GM21619 (cell line): ENCODE data around the gene CALHM5.
A peak's percentile ranks its signal among the peaks of the same experiment; 100 is the strongest.

Experiments used
- ATAC-seq: cut with Tn5 transposase; IDR thresholded peaks from one replicate; pipeline ENCODE4 v1.9.1; 2021; ENCODE audit not compliant: unreplicated experiment

CALHM5 gene

GRCh38 chr6:116545651-116546050, 34.2 kb downstream of the CALHM5 start, which contains the start of gene TRAPPC3L:
Gene TRAPPC3L (minus strand): TSS chr6:116545684. CDS start chr6:116545514, 170 bp downstream.
- no peak for ATAC-seq

- ATAC-seq: no peak
These were observed 35.9 kb downstream of the CALHM5 start for GRCh38 chr6:116547358-116547757.

- ATAC-seq: no peak
These were observed 39.4 kb downstream of the CALHM5 start for GRCh38 chr6:116550796-116551195.

GRCh38 chr6:116553451-116553850, 42.0 kb downstream of the CALHM5 start, which contains the start of gene CALHM4:
Gene CALHM4 (plus strand): TSS chr6:116553751. CDS start chr6:116553794, 43 bp downstream.
- no peak for ATAC-seq

- no peak for ATAC-seq
These were observed 44.6 kb downstream of the CALHM5 start for GRCh38 chr6:116556065-116556464.

GRCh38 chr6:116556814-116557415, 45.5 kb downstream of the CALHM5 start:
- ATAC-seq: no peak

- no peak for ATAC-seq
These were observed 46.5 kb downstream of the CALHM5 start for GRCh38 chr6:116557893-116558292.

- ATAC-seq: no peak
These were observed 48.7 kb downstream of the CALHM5 start for GRCh38 chr6:116560130-116560529.

- ATAC-seq: peak; percentile 71
These were observed 50.1 kb downstream of the CALHM5 start for GRCh38 chr6:116561377-116562018.

GRCh38 chr6:116562019-116562403, 50.6 kb downstream of the CALHM5 start:
- ATAC-seq: no peak

GRCh38 chr6:116562614-116563013, 51.2 kb downstream of the CALHM5 start:
- no peak for ATAC-seq

- ATAC-seq: no peak
These were observed 52.4 kb downstream of the CALHM5 start for GRCh38 chr6:116563830-116564229.

GRCh38 chr6:116564311-116564710, 52.9 kb downstream of the CALHM5 start:
- no peak for ATAC-seq

- ATAC-seq: no peak
These were observed 53.8 kb downstream of the CALHM5 start for GRCh38 chr6:116564921-116565872.

- ATAC-seq: no peak
These were observed 56.7 kb downstream of the CALHM5 start for GRCh38 chr6:116568111-116568510.

GRCh38 chr6:116568821-116569755, 57.6 kb downstream of the CALHM5 start:
- ATAC-seq: no peak

- peak; percentile 92 for ATAC-seq
These were observed 59.6 kb downstream of the CALHM5 start, which contains the start of gene RWDD1 for GRCh38 chr6:116570856-116571682. Gene RWDD1 (plus strand): TSS chr6:116571504. CDS start chr6:116571583, 79 bp downstream.

- ATAC-seq: no peak
These were observed 60.2 kb downstream of the CALHM5 start for GRCh38 chr6:116571683-116572000.

GRCh38 chr6:116572162-116572561, 60.7 kb downstream of the CALHM5 start:
- ATAC-seq: no peak
